ENCODE results near the gene ARNT2. TPM values are rescaled to one million over a fixed set of nuclear protein-coding genes. Genes with fewer than 3 reads are reported as not detected.

Gene ARNT2
- polyA plus RNA-seq, 2 of the 4 experiments (the other 2 are of a cell fraction), result 8.9 to 17.0 TPM

DNA sequence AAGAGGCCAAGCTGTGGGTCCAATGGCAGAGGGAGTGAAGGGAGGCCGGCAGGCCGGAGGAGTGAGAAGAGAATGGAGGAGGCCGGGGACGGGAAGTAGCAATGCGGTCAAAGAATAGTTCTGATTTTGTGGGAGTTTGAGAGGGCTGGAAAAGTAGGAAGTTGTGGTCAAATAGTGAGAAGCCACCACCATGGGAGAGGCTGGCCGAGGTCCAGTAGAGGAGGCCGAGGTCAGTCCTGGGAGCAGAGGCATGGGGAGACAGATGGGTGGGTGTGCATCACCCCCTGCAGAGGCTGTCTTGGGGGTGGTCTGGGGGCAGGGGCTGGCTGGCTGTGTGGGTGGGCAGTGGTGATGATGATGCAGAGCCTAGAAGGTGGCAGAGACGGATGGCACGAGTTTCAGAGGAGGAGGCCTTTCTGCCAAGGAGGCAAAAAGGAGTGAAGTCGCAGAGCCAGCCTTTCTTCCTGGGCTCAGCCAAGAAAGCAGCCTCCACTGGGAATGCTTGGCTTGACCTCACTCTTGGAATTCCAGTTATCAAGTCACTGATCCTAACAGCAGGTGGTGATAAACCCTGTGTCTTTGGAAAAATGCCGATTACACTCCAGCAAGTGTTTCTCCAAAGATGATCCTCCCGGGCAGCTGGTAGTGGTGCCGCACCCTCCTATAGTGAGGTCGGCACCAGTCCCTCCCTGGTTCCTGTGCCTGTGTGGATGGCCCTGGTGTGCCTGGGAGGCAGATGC lies 57.3 kb downstream of the ARNT2 start:
- WGBS (ENCODE audit: missing lambda C conversion rate), result 85% methylated on average over 14 of the region's 14 CpGs
- FAIRE-seq (no peak), ATAC-seq (no peak), DNase-seq (ENCODE audit: low read depth in 1 of 2, low spot score in 1 of 2) (no peak)
- ChIA-PET POLR2A (no interaction called here), CTCF (interaction anchor here (1.2 to 2.8 kb wide), 7 partner anchors 12 to 318 kb away, joined by 3 to 13 read pairs (median 8); partner anchors contain the start of gene CEMIP)
- Histone ChIP-seq H3K4me2 (no peak overlapping the region), H3K4me3 (no peak overlapping the region), H3K27ac (no peak overlapping the region), H3K9me3 (no peaks in the 10 kb centered on the region), H3K4me1 (peaks cover 5% of the 10 kb centered on the region)
- TF ChIP-seq, protein P1, sequence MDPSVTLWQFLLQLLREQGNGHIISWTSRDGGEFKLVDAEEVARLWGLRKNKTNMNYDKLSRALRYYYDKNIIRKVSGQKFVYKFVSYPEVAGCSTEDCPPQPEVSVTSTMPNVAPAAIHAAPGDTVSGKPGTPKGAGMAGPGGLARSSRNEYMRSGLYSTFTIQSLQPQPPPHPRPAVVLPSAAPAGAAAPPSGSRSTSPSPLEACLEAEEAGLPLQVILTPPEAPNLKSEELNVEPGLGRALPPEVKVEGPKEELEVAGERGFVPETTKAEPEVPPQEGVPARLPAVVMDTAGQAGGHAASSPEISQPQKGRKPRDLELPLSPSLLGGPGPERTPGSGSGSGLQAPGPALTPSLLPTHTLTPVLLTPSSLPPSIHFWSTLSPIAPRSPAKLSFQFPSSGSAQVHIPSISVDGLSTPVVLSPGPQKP (IDR thresholded peaks at IDR 0.05; ENCODE audit: low read depth, low read length), result no peak
- no peak for TF ChIP-seq E2F6 (IDR thresholded peaks at IDR 0.05; ENCODE audit: borderline replicate concordance, low read depth)
- no peak for TF ChIP-seq GATA3 (IDR thresholded peaks at IDR 0.05; ENCODE audit: borderline replicate concordance)
- TF ChIP-seq, protein P2, sequence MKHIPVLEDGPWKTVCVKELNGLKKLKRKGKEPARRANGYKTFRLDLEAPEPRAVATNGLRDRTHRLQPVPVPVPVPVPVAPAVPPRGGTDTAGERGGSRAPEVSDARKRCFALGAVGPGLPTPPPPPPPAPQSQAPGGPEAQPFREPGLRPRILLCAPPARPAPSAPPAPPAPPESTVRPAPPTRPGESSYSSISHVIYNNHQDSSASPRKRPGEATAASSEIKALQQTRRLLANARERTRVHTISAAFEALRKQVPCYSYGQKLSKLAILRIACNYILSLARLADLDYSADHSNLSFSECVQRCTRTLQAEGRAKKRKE (CRISPR knock-in tag; IDR thresholded peaks at IDR 0.05; ENCODE audit: low read depth), result no peak
- TF ChIP-seq JUN (IDR thresholded peaks at IDR 0.05), result no peak
- TF ChIP-seq RNF2 (IDR thresholded peaks at IDR 0.05; ENCODE audit: borderline replicate concordance, low read depth), result no peak
- TF ChIP-seq TP53 (CRISPR knock-in tag; IDR thresholded peaks at IDR 0.05), result no peak
- no peak for TF ChIP-seq HDAC2 (IDR thresholded peaks at IDR 0.05)
- TF ChIP-seq HMGXB4 (CRISPR knock-in tag; IDR thresholded peaks at IDR 0.05; ENCODE audit: borderline replicate concordance), result no peak
- TF ChIP-seq, protein P3, sequence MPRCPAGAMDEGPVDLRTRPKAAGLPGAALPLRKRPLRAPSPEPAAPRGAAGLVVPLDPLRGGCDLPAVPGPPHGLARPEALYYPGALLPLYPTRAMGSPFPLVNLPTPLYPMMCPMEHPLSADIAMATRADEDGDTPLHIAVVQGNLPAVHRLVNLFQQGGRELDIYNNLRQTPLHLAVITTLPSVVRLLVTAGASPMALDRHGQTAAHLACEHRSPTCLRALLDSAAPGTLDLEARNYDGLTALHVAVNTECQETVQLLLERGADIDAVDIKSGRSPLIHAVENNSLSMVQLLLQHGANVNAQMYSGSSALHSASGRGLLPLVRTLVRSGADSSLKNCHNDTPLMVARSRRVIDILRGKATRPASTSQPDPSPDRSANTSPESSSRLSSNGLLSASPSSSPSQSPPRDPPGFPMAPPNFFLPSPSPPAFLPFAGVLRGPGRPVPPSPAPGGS (IDR thresholded peaks at IDR 0.05), result no peak
- TF ChIP-seq HOXB5 (CRISPR knock-in tag; IDR thresholded peaks at IDR 0.05), result no peak
- TF ChIP-seq EHMT2 (IDR thresholded peaks at IDR 0.05; ENCODE audit: low read depth), result no peak
- no peak for TF ChIP-seq MAZ (IDR thresholded peaks at IDR 0.05; ENCODE audit: borderline replicate concordance, low read depth, low read length)
- no peak for TF ChIP-seq PHF8 (IDR thresholded peaks at IDR 0.05; ENCODE audit: borderline replicate concordance, low read depth)
- no peak for TF ChIP-seq HEYL (CRISPR knock-in tag; IDR thresholded peaks at IDR 0.05)
- no peak for TF ChIP-seq RFX5 (IDR thresholded peaks at IDR 0.05)

DNA sequence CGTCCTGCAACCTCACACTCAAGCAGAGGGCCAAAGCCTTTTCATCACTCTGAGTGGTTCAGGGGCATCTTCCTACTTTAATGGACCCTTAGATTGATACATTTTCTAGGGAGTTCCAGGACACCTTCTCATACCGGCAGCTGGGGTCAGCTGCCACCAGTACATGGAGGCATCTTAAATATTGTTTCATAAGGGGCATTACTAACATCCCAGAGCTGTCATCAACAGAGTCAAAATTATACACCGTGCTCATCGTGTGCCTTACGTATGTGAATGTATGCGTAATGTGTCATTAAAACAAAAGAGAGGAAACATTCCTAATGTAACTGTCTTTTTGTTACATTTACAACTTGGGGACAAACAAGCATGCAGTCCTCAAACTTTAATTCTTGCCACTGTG lies 57.9 kb downstream of the ARNT2 start:
- DNase-seq (ENCODE audit: low read depth in 1 of 2, low spot score in 1 of 2) (no peak), ATAC-seq (no peak), FAIRE-seq (no peak)
- H3K27ac ChIP-seq, result no peak overlapping the region
- no peak overlapping the region for H3K4me3 ChIP-seq
- TF ChIP-seq REST (IDR thresholded peaks at IDR 0.05), result no peak
- no peak for TF ChIP-seq CEBPB (IDR thresholded peaks at IDR 0.05)
- H3K4me1 ChIP-seq, result no peaks in the 10 kb centered on the region
- no peaks in the 10 kb centered on the region for H3K9me3 ChIP-seq
- CTCF ChIA-PET, result interaction anchor here (1.0 to 13.8 kb wide), 6 partner anchors 7 to 318 kb away, joined by 3 to 125 read pairs (median 8); partner anchors contain the start of gene CEMIP
- POLR2A ChIA-PET, result no interaction called here
- no peak overlapping the region for H3K4me2 ChIP-seq
- WGBS (ENCODE audit: missing lambda C conversion rate), result 89% methylated on average over 6 of the region's 6 CpGs

Data from A549 (cell line).